Neural cell (in vitro differentiated cells): Measurements from ENCODE around the gene CGB3. TPM values are rescaled to one million over a fixed set of nuclear protein-coding genes. Genes with fewer than 3 reads are reported as not detected.

Experiments used
- H2AFZ ChIP-seq: fragments of 200-600, 300-800 bp; sonication (generic), shearing (Covaris generic); 2 replicates; pipeline ENCODE4 v1.6.0; 2014; ENCODE audit warnings: low read depth, mild to moderate bottlenecking, antibody characterized with exemption, low read length, moderate library complexity
- H3F3A ChIP-seq: fragments of 200-600 bp; shearing (Covaris generic); 2 replicates; pipeline ENCODE4 v1.6.1; 2016; ENCODE audit warnings: mild to moderate bottlenecking, moderate library complexity, mixed read lengths, antibody characterized with exemption, low read length; ENCODE audit not compliant: insufficient read depth, poor library complexity, severe bottlenecking
- H3K27ac ChIP-seq: fragments of 200-600, 300-800 bp; sonication (generic), shearing (Covaris generic); 2 replicates; pipeline ENCODE4 v1.5.1; 2014; ENCODE audit warnings: mild to moderate bottlenecking, low read length, moderate library complexity
- H3K27me3 ChIP-seq: fragments of 300-800, 200-600 bp; sonication (generic), shearing (Covaris generic); 2 replicates; pipeline ENCODE4 v1.6.0; 2014; ENCODE audit warnings: mild to moderate bottlenecking, low read depth, low read length, moderate library complexity; ENCODE audit not compliant: insufficient read depth
- H3K36me3 ChIP-seq: fragments of 300-800, 200-600 bp; sonication (generic), shearing (Covaris generic); 2 replicates; pipeline ENCODE4 v1.5.1; 2014; ENCODE audit warnings: mild to moderate bottlenecking, antibody characterized with exemption, low read length, moderate library complexity; ENCODE audit not compliant: insufficient read depth
- H3K4me2 ChIP-seq: fragments of 300-800, 200-600 bp; sonication (generic), shearing (Covaris generic); 2 replicates; pipeline ENCODE4 v1.6.0; 2014; ENCODE audit warnings: mild to moderate bottlenecking, low read length
- H3K4me3 ChIP-seq: fragments of 300-800, 200-600 bp; sonication (generic), shearing (Covaris generic); 2 replicates; pipeline ENCODE4 v1.5.1; 2014; ENCODE audit warnings: mild to moderate bottlenecking, low read length, moderate library complexity
- H3K79me2 ChIP-seq: fragments of 200-600 bp; shearing (Covaris generic); replicated peaks from 2 replicates; pipeline ENCODE4 v1.6.0; 2014; ENCODE audit warnings: mild to moderate bottlenecking, low read length, moderate library complexity; ENCODE audit not compliant: insufficient read depth
- H3K9ac ChIP-seq: fragments of 300-800, 200-600 bp; sonication (generic), shearing (Covaris generic); 2 replicates; pipeline ENCODE4 v1.6.1; 2016; ENCODE audit warnings: mild to moderate bottlenecking, low read length, mixed read lengths
- H3K9me2 ChIP-seq: fragments of 200-600 bp; shearing (Covaris generic); 2 replicates; pipeline ENCODE4 v1.6.1; 2016; ENCODE audit warnings: mild to moderate bottlenecking, low read length, mixed read lengths; ENCODE audit not compliant: insufficient read depth
- H3K9me3 ChIP-seq: fragments of 200-600, 300-800 bp; sonication (generic), shearing (Covaris generic); 2 replicates; pipeline ENCODE4 v1.6.1; 2016; ENCODE audit warnings: mild to moderate bottlenecking, mixed run types, low read length, moderate library complexity, mixed read lengths
- H4K20me1 ChIP-seq: fragments of 200-600 bp; shearing (Covaris generic); 2 replicates; pipeline ENCODE4 v1.6.1; 2016; ENCODE audit warnings: mild to moderate bottlenecking, mixed run types; ENCODE audit not compliant: insufficient read depth
- CTCF ChIP-seq: fragments of 450-650 bp; IDR thresholded peaks from 2 replicates; pipeline ENCODE4 v1.5.1; 2014; ENCODE audit warnings: antibody characterized with exemption, mild to moderate bottlenecking, moderate library complexity; ENCODE audit not compliant: poor library complexity, severe bottlenecking
- EP300 ChIP-seq: fragments of 450-650 bp; conservative IDR thresholded peaks from 2 replicates; pipeline ENCODE4 v1.6.1; 2014; ENCODE audit warnings: antibody characterized with exemption, mild to moderate bottlenecking, moderate library complexity; ENCODE audit not compliant: poor library complexity, severe bottlenecking
- EZH2 ChIP-seq: fragments of 200-600, 300-800 bp; shearing (Covaris generic), sonication (generic); IDR thresholded peaks from 2 replicates; pipeline ENCODE4 v1.6.1; 2014; ENCODE audit warnings: antibody characterized with exemption, low read length, borderline replicate concordance, mild to moderate bottlenecking; ENCODE audit not compliant: insufficient read depth, poor library complexity, severe bottlenecking
- MXI1 ChIP-seq: fragments of 450-650 bp; conservative IDR thresholded peaks from 2 replicates; pipeline ENCODE4 v1.6.1; 2014; ENCODE audit warnings: antibody characterized with exemption, mild to moderate bottlenecking; ENCODE audit not compliant: poor library complexity, severe bottlenecking
- POLR2AphosphoS5 ChIP-seq: IDR thresholded peaks from 2 replicates; pipeline ENCODE4 v1.6.1; 2012
- RAD21 ChIP-seq: fragments of 450-650 bp; conservative IDR thresholded peaks from 2 replicates; pipeline ENCODE4 v1.6.1; 2014; ENCODE audit warnings: antibody characterized with exemption, mild to moderate bottlenecking, moderate library complexity
- REST ChIP-seq: IDR thresholded peaks from 2 replicates; pipeline ENCODE4 v1.6.1; 2012; ENCODE audit warnings: borderline replicate concordance
- SMC3 ChIP-seq: fragments of 450-650 bp; conservative IDR thresholded peaks from 2 replicates; pipeline ENCODE4 v1.6.1; 2014; ENCODE audit warnings: antibody characterized with exemption, mild to moderate bottlenecking, moderate library complexity; ENCODE audit not compliant: poor library complexity
- TAF1 ChIP-seq: IDR thresholded peaks from 2 replicates; pipeline ENCODE4 v1.6.1; 2012; ENCODE audit warnings: low read depth
- polyA plus RNA-seq: library from polyadenylated mRNA; depleted of rRNA; stranded (reverse); fragments of >200 nt; gene quantifications from 2 replicates; pipeline ENCODE4 v1.2.3, GENCODE V29; 2014

CGB3 gene
- polyA plus RNA-seq, 1 donor from 2014 or later = not detected

- no peak overlapping the region for H3K4me3 ChIP-seq
- H2AFZ ChIP-seq = no peak overlapping the region
- no peak for TF ChIP-seq EZH2
- no peak for TF ChIP-seq SMC3
- TF ChIP-seq POLR2AphosphoS5 = no peak
- TF ChIP-seq EP300 = no peak
- TF ChIP-seq MXI1 = no peak
- no peak for TF ChIP-seq TAF1
- no peak for TF ChIP-seq REST
- TF ChIP-seq CTCF = no peak
- TF ChIP-seq RAD21 = no peak
- no peaks in the 10 kb centered on the region for H3K27me3 ChIP-seq
- H3K36me3 ChIP-seq = no peaks in the 10 kb centered on the region
- no peaks in the 10 kb centered on the region for H3F3A ChIP-seq
- H3K9me3 ChIP-seq = no peaks in the 10 kb centered on the region
- H3K27ac ChIP-seq = no peak overlapping the region
- H3K9ac ChIP-seq = no peak overlapping the region
- H4K20me1 ChIP-seq = no peaks in the 10 kb centered on the region
- H3K4me2 ChIP-seq = no peak overlapping the region
- peaks cover 15% of the 10 kb centered on the region for H3K79me2 ChIP-seq
- no peaks in the 10 kb centered on the region for H3K9me2 ChIP-seq
Observed at GRCh38 chr19:48997972-48998371, 26.2 kb downstream of the CGB3 start.

GRCh38 chr19:48994035-48994386 is 30.1 kb downstream of the CGB3 start:
- H3K27me3 ChIP-seq = no peaks in the 10 kb centered on the region
- no peaks in the 10 kb centered on the region for H3K9me3 ChIP-seq
- H3K36me3 ChIP-seq = no peaks in the 10 kb centered on the region
- TF ChIP-seq POLR2AphosphoS5 (no peak), CTCF (no peak), RAD21 (no peak), EZH2 (no peak), TAF1 (no peak), REST (no peak), SMC3 (no peak), MXI1 (no peak)
- H3K79me2 ChIP-seq = peaks cover 21% of the 10 kb centered on the region
- no peaks in the 10 kb centered on the region for H4K20me1 ChIP-seq
- peak overlapping the region; percentile 78 for H3K4me3 ChIP-seq
- H3F3A ChIP-seq = peaks cover 4% of the 10 kb centered on the region
- peak overlapping the region; percentile 80 for H3K27ac ChIP-seq
- peak overlapping the region; percentile 95 for H3K4me2 ChIP-seq
- peak overlapping the region; percentile 71 for H3K9ac ChIP-seq
- no peaks in the 10 kb centered on the region for H3K9me2 ChIP-seq
- H2AFZ ChIP-seq = peak overlapping the region; percentile 11
